NOMO-1 (cell line): ENCODE results near the gene KCNG3.

ENCODE experiments used
- DNase-seq, 2 experiments: peaks; one replicate each; lab custom pipeline; 2025; ENCODE audit not compliant: unreplicated experiment in 2 of 2; lab: John Stamatoyannopoulos, UW

Gene KCNG3

GRCh38 chr2:42493468-42494354, at the start of gene KCNG3:
Gene KCNG3, minus strand, starts transcription at chr2:42493982. Its CDS starts 481 bp downstream, at chr2:42493501.
- DNase-seq, result peak; percentile 1 to 42

GRCh38 chr2:42542871-42543270, 49.1 kb upstream of the KCNG3 start:
- DNase-seq, result no peak

- no peak for DNase-seq
Observed at GRCh38 chr2:42537493-42537892, 43.7 kb upstream of the KCNG3 start.

GRCh38 chr2:42532397-42532796, 38.6 kb upstream of the KCNG3 start:
- DNase-seq, result no peak

DNA sequence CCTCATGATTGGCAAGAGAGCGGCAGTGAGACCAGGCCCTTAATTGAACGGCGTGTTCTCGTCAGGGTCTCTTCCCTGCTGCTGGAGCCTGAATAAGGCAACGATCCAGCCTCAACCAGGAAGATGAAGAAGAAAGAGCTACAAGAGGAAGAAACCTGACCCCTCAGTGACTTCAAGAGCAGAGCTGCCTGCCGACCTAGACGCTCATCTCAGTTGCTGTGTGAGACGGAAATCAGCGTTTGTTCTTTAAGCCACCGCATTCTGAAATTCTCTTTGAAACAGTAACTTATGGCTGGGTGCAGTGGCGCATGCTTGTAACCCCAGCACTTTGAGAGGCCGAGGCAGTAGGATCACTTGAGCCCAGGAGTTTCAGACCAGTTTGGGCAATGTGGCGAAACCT, 29.6 kb upstream of the KCNG3 start:
- no peak for DNase-seq

DNA sequence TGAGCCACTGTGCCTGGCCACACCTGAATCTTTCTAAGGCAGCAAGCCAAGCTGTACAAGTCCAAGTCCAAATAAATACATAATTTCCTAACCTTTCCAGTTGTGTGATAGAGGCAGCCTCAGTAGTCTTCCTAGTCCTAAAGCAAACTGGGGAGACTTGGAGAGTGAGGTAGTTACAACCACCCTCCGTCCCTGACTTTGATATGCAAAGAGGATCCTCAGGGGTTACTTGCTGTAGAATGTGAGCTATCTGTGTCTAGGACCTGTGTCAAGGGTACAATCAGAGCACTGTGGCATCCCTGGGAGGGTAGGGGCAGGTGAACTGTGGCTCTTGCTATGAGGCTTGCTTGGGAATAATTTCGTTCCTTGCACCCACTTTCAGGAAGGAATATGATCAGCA, 28.3 kb upstream of the KCNG3 start:
- DNase-seq, result no peak

DNA sequence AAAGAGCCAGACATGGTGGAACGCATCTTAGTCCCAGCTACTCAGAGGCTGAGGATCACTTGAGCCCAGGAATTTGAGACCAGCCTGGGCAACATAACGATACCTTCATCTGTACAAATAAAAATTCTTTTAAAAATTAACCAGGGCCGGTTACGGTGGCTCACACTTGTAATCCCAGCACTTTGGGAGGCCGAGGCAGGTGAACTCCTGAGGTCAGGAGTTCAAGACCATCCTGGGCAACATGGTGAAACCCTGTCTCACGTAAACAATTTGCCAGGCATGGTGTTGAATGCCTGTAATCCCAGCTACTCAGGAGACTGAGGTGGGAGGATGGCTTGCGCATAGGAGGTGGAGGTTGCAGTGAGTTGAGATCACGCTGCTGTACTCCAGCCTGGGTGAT, 25.8 kb upstream of the KCNG3 start:
- DNase-seq, result no peak

- no peak for DNase-seq
Observed at GRCh38 chr2:42516418-42516901, 22.7 kb upstream of the KCNG3 start.

DNA sequence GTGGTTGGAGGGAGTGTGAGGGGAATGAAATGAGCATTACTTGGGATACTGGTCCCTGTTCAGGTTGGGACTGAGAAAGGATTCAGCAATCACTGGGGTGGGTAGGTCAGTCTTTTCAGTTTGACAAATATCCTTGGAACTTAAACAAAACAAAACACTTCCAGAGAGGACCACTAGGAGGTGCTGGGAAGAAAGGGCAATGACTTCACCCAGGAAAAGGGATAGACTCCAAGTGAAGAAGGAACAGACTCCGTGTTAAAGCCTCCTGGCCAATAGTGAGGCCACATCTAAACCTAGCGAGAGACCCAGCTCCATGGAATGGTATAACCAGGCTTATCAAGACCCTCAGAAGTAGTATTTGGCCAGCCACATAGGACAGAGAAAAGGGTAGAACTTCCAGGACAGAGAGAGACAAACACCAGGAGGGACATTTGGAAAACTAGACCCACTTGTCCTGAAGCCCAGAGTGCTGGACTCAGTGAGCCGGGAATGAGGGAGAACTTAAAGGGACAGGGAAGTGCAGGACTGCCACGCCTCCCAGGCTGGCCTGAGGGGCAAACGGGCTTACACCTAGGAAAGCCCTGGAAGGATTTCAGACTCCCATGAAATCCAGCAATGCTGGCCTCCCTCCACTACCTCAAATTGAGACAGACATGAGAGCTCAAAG, 19.6 kb upstream of the KCNG3 start:
- DNase-seq, result peak; percentile 4 to 17

- DNase-seq, result no peak
Observed at GRCh38 chr2:42510608-42511243, 16.9 kb upstream of the KCNG3 start.

- DNase-seq, result no peak
Observed at GRCh38 chr2:42510191-42510590, 16.4 kb upstream of the KCNG3 start.

- no peak for DNase-seq
Observed at GRCh38 chr2:42504364-42505230, 10.8 kb upstream of the KCNG3 start.

- DNase-seq, result no peak
Observed at GRCh38 chr2:42503291-42503690, 9.5 kb upstream of the KCNG3 start.

DNA sequence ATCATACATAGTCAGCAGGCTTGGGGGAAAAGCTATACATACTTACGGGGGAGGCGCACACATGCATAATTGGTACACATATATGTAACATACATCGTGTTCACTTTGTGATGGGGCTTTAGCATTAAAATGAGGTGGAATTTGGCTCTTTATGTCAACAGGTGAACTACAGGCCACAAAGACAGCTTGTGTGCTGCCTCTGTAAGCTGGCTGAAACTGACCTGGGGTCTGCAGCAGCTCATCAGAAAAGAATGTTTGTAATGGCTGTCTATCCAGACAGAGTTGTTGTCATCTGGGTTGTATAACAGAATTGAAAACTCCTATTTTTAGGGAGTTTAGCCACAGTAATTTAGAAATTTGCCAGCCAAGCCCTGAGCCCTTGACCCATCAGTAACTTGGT, 4.7 kb upstream of the KCNG3 start:
- DNase-seq, result no peak

GRCh38 chr2:42495611-42496010, 1.8 kb upstream of the KCNG3 start:
- no peak for DNase-seq

- DNase-seq, result no peak
Observed at GRCh38 chr2:42495234-42495581, 1.4 kb upstream of the KCNG3 start.

- peak; percentile 67 to 72 for DNase-seq
Observed at GRCh38 chr2:42494355-42495233, 812 bp upstream of the KCNG3 start.

DNA sequence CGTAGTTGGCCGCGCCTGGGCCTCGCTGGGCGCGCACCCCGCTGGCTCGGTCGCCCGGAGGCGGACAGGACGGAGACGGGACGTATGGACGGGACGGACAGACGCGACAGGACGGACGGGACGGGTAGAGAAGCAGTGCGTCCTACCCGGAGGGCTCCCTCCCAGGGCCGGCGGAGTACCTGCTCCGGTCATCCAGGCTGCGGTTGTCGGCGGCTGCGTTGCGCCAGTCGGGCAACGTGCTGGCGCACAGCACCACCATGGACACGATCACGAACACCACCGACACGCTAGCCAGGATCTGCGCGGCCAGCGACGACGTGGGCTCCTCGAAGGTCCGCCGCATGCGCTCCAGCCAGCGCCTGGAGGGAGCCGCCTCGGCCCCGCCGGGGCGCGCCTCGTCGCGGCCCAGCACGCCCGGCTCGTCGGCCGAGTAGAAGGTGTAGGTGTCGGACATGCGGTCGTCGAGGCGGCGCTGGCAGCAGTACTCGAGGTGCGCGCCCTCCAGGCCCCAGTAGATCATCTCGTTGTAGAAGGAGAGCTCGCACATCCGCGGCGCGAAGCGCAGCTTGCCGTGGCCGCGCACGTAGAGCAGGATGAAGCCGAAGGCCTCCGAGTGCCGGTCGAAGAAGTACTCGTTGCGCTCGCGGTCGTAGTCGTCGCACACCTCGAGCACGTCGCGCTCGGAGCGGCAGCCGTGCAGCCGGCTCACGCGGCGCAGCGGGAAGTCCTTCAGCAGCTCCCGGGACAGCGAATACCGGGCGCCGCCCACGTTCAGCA, 903 bp downstream of the KCNG3 start:
- no peak for DNase-seq

DNA sequence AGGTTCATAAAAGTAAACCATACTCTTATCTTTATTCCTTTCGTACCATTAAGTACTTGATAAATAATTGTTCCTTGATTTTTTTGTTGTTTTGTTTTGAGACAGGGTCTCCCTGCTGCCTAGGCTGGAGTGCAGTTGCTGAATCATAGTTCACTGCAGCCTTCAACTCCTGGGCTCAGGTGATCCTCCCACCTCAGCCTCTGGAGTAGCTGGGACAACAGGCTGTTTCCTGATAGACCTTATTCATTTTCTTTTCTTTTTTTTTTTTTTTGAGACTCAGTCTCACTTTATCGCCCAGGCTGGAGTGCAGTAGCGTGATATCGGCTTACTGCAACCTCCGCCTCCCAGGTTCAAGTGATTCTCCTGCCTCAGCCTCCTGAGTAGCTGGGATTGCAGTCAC, 5.5 kb downstream of the KCNG3 start:
- DNase-seq, result no peak
